ENCODE data around the gene MARCHF4.

DNA sequence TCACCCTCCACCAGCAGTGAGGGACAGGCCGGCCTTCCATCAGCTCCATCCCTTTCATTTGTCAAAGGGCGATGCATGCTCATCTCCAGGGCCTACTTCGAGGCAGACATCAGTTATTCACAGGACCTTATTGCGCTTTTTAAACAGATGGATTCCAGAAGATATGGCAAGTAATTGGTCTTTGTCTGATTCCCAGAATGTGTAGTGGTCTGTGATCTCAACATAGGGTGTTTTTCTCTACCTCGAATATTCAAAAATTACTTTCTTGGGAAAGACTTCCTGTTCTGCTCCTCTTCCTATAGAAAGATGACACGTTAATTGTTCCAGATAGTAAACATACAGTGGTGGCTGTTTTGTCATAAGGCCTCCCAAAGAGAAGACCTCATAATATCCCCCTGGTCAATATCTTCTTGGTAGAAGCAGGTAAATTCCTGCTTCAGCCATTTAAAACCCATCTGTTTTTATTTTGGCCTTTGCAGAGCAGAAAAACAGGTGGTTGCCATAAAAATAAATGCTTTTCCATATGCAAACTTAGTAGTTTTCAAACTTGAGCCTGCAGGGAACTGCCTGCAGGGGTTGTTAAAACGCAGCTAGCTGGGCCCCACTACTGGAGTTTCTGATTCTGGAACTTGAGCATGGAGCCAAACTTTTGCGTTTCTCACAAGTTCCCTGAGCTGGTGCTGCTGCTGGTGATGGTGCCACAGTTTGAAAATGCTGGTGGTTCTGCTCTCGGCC lies 48.3 kb upstream of the MARCHF4 start:
- TF ChIP-seq, protein P1, sequence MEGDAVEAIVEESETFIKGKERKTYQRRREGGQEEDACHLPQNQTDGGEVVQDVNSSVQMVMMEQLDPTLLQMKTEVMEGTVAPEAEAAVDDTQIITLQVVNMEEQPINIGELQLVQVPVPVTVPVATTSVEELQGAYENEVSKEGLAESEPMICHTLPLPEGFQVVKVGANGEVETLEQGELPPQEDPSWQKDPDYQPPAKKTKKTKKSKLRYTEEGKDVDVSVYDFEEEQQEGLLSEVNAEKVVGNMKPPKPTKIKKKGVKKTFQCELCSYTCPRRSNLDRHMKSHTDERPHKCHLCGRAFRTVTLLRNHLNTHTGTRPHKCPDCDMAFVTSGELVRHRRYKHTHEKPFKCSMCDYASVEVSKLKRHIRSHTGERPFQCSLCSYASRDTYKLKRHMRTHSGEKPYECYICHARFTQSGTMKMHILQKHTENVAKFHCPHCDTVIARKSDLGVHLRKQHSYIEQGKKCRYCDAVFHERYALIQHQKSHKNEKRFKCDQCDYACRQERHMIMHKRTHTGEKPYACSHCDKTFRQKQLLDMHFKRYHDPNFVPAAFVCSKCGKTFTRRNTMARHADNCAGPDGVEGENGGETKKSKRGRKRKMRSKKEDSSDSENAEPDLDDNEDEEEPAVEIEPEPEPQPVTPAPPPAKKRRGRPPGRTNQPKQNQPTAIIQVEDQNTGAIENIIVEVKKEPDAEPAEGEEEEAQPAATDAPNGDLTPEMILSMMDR (conservative IDR thresholded peaks at IDR 0.05; ENCODE audit: low read depth in 2 of 2): no peak
- TF ChIP-seq POLR2AphosphoS5 (IDR thresholded peaks at IDR 0.05; ENCODE audit: low read depth) (no peak), EZH2 (IDR thresholded peaks at IDR 0.05; ENCODE audit: low read depth, unreplicated experiment) (no peak)
